ENCODE measurements around the gene TPRA1.
"Not testable (repeated sequence)": the region's sequence is repeated elsewhere in the genome, so short reads cannot be mapped to it uniquely, and the experiment has no call there.

The TPRA1 gene

DNA sequence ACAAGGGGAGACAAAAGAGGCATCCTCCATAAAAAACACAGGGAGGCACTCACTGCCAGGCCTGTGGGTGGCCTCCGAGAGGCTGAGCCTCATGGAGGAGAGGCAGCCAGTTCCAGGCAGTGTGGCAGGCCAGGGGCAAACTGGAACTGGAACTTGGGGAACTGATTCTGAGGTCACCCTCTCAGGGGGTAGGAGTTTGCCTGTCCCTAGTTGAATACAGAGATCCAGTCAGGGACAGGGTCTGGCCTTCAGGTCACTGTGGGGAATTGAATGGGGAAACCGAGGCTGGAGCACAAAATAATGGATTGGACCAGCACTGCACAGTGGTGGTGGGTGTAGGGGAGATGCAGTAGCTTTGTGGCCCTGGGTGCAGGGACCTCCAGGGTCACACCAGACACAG lies 58.7 kb downstream of the TPRA1 start:
- peaks cover 0 to 6% of the 10 kb centered on the region in 2 donors for H3K27me3 ChIP-seq (ENCODE audit: control insufficient read depth in 1 of 2, insufficient read depth in 2 of 2, low read length in 2 of 2)
- no peak overlapping the region for H3K27ac ChIP-seq (ENCODE audit: low read depth, low read length)
- H3K36me3 ChIP-seq (ENCODE audit: control insufficient read depth in 1 of 2, insufficient read depth in 2 of 2, low read length in 2 of 2) = no peaks in the 10 kb centered on the region
- H3K9me3 ChIP-seq (ENCODE audit: control insufficient read depth in 1 of 2, low read length in 2 of 2) = no peaks in the 10 kb centered on the region
- H3K4me1 ChIP-seq (ENCODE audit: control insufficient read depth in 1 of 2, insufficient read depth in 2 of 2, low read length in 2 of 2) = no peaks in the 10 kb centered on the region
- H3K9ac ChIP-seq (ENCODE audit: low read depth in 1 of 2, low read length in 2 of 2) = no peak overlapping the region
- H3K4me3 ChIP-seq (ENCODE audit: low read depth in 1 of 2, low read length in 2 of 2) = no peak overlapping the region

DNA sequence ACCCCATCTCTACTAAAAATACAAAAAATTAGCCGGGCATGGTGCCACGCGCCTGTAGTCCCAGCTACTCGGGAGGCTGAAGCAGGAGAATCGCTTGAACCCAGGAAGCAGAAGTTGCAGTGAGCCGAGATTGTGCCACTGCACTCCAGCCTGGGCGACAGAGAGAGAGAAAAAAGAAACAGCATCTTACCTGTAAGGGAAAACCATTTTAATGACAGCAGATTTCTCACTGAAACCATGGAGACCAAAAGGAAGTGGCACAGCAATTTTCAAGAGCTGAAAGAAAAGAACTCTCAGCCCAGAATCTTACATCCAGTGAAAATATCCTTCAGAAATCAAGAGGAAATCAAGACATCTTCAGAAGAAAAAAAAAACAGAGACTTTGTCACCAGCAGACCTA lies 59.7 kb downstream of the TPRA1 start:
- not testable (repeated sequence) for H3K27me3 ChIP-seq (ENCODE audit: control insufficient read depth in 1 of 2, insufficient read depth in 2 of 2, low read length in 2 of 2); H3K27ac ChIP-seq (ENCODE audit: low read depth, low read length); H3K36me3 ChIP-seq (ENCODE audit: control insufficient read depth in 1 of 2, insufficient read depth in 2 of 2, low read length in 2 of 2); H3K9ac ChIP-seq (ENCODE audit: low read depth in 1 of 2, low read length in 2 of 2); H3K4me1 ChIP-seq (ENCODE audit: control insufficient read depth in 1 of 2, insufficient read depth in 2 of 2, low read length in 2 of 2); H3K9me3 ChIP-seq (ENCODE audit: control insufficient read depth in 1 of 2, low read length in 2 of 2); H3K4me3 ChIP-seq (ENCODE audit: low read depth in 1 of 2, low read length in 2 of 2)

DNA sequence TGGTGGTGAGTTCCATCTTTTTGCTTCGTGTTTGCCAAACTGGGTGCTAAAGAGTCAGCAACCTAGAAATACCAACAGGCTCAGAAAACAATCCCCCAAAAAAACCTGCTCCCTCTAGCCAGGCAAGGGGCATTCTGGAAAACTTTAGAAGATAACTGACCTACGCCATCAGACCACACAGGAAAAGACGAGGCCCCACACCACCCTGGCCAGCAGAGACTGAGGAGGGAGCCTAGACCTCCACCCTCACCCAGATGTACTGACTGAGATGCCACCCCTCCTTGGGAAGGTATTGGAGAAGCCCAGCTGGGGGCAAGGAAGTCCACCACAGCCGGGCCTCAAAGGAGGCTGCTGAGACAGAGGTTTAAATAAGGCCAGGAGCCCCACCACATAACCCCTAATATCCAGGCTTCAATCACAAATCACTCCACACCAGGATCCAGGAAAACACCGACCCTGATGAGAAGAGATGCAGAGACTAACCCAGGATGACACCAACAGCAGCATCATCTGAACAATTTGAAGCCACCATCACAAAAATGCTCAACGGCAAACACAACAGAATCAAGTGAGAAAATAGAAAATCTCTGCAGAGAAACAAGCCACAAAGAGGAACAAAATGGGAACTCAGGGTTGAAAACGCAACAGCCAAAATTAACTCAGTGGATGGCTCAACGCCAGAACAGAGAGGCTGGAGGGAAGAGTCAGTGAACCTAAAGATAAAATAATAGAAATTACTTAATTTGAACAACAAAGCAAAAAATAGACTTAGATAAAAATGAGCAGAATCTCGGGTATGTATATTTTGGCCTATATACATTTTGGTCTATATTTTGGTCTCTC lies 61.0 kb downstream of the TPRA1 start:
- no peak overlapping the region for H3K4me3 ChIP-seq (ENCODE audit: low read depth in 1 of 2, low read length in 2 of 2)
- peaks cover 0 to 3% of the 10 kb centered on the region in 2 donors for H3K27me3 ChIP-seq (ENCODE audit: control insufficient read depth in 1 of 2, insufficient read depth in 2 of 2, low read length in 2 of 2)
- no peaks in the 10 kb centered on the region for H3K9me3 ChIP-seq (ENCODE audit: control insufficient read depth in 1 of 2, low read length in 2 of 2)
- H3K4me1 ChIP-seq (ENCODE audit: control insufficient read depth in 1 of 2, insufficient read depth in 2 of 2, low read length in 2 of 2) = no peaks in the 10 kb centered on the region
- no peak overlapping the region for H3K9ac ChIP-seq (ENCODE audit: low read depth in 1 of 2, low read length in 2 of 2)
- H3K36me3 ChIP-seq (ENCODE audit: control insufficient read depth in 1 of 2, insufficient read depth in 2 of 2, low read length in 2 of 2) = no peaks in the 10 kb centered on the region
- H3K27ac ChIP-seq (ENCODE audit: low read depth, low read length) = no peak overlapping the region

DNA sequence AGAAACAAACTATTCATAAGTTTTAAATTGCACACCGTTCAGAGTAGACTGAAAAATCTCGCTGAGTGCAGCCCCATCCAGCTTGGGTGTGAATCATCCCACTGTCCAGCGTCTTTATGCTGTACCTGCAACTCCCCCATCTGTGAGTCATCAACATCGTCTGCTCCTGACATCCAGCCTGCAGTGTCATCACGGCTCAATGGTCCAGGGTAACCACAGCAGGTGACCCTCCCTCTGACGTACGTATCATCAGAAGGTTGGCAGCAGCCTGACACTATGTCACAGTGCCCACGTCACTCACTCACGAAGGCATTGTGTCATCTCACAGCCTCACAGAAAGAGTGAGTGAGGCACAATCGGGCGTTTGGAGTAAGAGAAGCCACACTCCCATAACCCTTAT lies 65.2 kb downstream of the TPRA1 start:
- Histone ChIP-seq H3K4me1 (ENCODE audit: control insufficient read depth in 1 of 2, insufficient read depth in 2 of 2, low read length in 2 of 2) (no peaks in the 10 kb centered on the region), H3K9me3 (ENCODE audit: control insufficient read depth in 1 of 2, low read length in 2 of 2) (no peaks in the 10 kb centered on the region), H3K36me3 (ENCODE audit: control insufficient read depth in 1 of 2, insufficient read depth in 2 of 2, low read length in 2 of 2) (no peaks in the 10 kb centered on the region), H3K27me3 (ENCODE audit: control insufficient read depth in 1 of 2, insufficient read depth in 2 of 2, low read length in 2 of 2) (peaks cover 0 to 5% of the 10 kb centered on the region in 2 donors), H3K4me3 (ENCODE audit: low read depth in 1 of 2, low read length in 2 of 2) (no peak overlapping the region), H3K27ac (ENCODE audit: low read depth, low read length) (no peak overlapping the region), H3K9ac (ENCODE audit: low read depth in 1 of 2, low read length in 2 of 2) (no peak overlapping the region)

DNA sequence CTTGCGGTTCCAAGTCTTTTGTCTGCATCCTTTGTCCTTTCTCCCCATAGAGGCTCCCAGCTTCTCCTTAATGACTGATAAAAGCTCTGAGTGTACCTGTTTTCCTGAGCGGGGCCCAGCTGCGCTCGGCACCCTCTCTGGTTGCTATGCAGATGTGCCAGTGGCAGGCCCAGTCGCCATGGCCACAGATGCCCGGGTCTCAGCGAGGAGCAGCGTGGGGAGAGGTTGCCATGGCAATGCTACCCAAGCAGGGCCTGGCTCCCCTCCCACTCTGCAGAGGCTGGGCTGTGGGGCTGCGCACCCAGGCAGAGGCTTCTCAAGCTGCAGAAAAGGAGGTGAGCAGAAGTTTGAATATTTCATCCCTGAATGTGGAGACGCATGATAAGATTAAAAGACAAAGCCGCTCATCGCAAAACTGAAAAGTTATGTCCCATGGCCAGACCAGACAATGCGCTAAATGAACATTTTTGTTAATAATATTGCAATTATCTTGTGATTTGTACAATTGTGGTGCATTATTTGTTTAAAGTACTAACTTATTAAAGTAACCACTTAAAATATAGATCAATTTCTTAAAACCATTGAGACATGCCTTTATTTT lies 66.1 kb downstream of the TPRA1 start:
- H3K27ac ChIP-seq (ENCODE audit: low read depth, low read length) = no peak overlapping the region
- H3K9ac ChIP-seq (ENCODE audit: low read depth in 1 of 2, low read length in 2 of 2) = no peak overlapping the region
- peaks cover 0 to 5% of the 10 kb centered on the region in 2 donors for H3K27me3 ChIP-seq (ENCODE audit: control insufficient read depth in 1 of 2, insufficient read depth in 2 of 2, low read length in 2 of 2)
- no peak overlapping the region for H3K4me3 ChIP-seq (ENCODE audit: low read depth in 1 of 2, low read length in 2 of 2)
- H3K36me3 ChIP-seq (ENCODE audit: control insufficient read depth in 1 of 2, insufficient read depth in 2 of 2, low read length in 2 of 2) = no peaks in the 10 kb centered on the region
- H3K9me3 ChIP-seq (ENCODE audit: control insufficient read depth in 1 of 2, low read length in 2 of 2) = no peaks in the 10 kb centered on the region
- H3K4me1 ChIP-seq (ENCODE audit: control insufficient read depth in 1 of 2, insufficient read depth in 2 of 2, low read length in 2 of 2) = no peaks in the 10 kb centered on the region

Measured in duodenal mucosa (tissue), 2 donors.